PFSK-1 (cell line): ENCODE measurements around the gene PIK3AP1. TPM values are rescaled to one million over a fixed set of nuclear protein-coding genes. Genes with fewer than 3 reads are reported as not detected.

Experiments used
- FOXP2 ChIP-seq: optimal IDR thresholded peaks from 2 replicates; pipeline ENCODE3; 2011; ENCODE audit warnings: borderline replicate concordance, control low read depth, inconsistent platforms; ENCODE audit not compliant: insufficient read depth; ENCODE audit errors: extremely low read length, extremely low read depth
- POLR2AphosphoS5 ChIP-seq: IDR thresholded peaks from 2 replicates; pipeline ENCODE4 v1.6.1; 2012; ENCODE audit warnings: low read depth, mild to moderate bottlenecking, control low read depth, low read length, moderate library complexity
- SIN3A ChIP-seq: IDR thresholded peaks from 2 replicates; pipeline ENCODE4 v1.6.1; 2012; ENCODE audit warnings: mild to moderate bottlenecking, low read length, moderate library complexity, borderline replicate concordance; ENCODE audit not compliant: insufficient read depth
- TAF1 ChIP-seq: IDR thresholded peaks from 2 replicates; pipeline ENCODE4 v1.6.1; 2012; ENCODE audit warnings: low read length, control low read depth, borderline replicate concordance; ENCODE audit not compliant: insufficient read depth
- polyA plus RNA-seq: library from polyadenylated mRNA; unstranded; fragments of >200 nt; gene quantifications from one replicate; pipeline ENCODE4 v1.2.1, GENCODE V29; 2012; ENCODE audit warnings: low read depth, missing spikeins; ENCODE audit not compliant: insufficient read length
- TF ChIP-seq, protein P1 (sequence below), 2 experiments: IDR thresholded peaks; 2 replicates each; pipeline versions ENCODE4 v1.6.1 to v1.8.0; 2011 to 2012; ENCODE audit warnings: low read depth in 2 of 2, low read length in 2 of 2, control low read depth in 1 of 2, inconsistent platforms in 1 of 2, mild to moderate bottlenecking in 1 of 2, moderate library complexity in 1 of 2; ENCODE audit not compliant: insufficient read depth in 1 of 2

The PIK3AP1 gene, protein sequence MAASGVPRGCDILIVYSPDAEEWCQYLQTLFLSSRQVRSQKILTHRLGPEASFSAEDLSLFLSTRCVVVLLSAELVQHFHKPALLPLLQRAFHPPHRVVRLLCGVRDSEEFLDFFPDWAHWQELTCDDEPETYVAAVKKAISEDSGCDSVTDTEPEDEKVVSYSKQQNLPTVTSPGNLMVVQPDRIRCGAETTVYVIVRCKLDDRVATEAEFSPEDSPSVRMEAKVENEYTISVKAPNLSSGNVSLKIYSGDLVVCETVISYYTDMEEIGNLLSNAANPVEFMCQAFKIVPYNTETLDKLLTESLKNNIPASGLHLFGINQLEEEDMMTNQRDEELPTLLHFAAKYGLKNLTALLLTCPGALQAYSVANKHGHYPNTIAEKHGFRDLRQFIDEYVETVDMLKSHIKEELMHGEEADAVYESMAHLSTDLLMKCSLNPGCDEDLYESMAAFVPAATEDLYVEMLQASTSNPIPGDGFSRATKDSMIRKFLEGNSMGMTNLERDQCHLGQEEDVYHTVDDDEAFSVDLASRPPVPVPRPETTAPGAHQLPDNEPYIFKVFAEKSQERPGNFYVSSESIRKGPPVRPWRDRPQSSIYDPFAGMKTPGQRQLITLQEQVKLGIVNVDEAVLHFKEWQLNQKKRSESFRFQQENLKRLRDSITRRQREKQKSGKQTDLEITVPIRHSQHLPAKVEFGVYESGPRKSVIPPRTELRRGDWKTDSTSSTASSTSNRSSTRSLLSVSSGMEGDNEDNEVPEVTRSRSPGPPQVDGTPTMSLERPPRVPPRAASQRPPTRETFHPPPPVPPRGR
- polyA plus RNA-seq: 1.4 TPM

DNA sequence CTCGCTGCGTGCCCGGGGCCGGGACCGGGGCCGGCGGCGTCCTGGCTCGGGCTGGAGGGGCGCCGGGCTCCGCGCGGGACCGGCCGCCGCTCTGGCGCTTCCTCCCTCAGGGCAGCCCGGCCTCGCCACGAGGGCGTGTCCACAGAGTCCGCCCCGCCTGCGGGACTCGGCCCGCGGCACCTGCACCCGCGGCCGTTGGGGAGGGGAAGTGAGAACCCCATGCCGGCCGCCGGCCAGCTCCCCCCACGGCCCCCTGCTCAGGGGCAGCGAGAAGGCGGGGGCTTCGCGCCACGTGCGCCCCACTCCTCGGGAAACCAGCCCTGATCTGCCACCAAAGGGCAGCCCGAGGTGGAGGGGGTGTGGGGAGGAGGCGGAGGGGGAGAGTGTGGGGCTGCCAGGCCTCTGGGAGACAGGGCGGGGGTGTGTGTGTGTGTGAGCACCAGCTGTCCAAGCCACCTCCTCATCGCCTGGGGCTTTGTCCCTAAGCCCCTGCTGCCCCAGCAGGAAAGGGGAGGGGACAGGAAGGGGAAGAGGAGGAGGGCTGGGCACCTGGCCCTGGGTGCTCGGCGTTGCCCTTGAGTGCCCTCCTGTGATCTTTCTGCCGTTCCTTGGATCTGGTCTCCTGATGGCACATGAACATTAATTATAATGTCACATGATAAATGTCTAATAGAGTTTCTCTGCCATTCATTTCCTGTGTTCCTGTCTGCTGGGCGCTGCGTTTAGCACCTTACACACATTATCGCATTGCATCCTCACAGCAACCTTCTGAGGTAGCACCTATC is at the start of gene PIK3AP1:
Gene PIK3AP1, minus strand, starts transcription at position 93 of the 785 bp plus-strand sequence. CDS start 120 bp downstream, outside the sequence.
- TF ChIP-seq TAF1 (no peak), SIN3A (no peak), FOXP2 (no peak), POLR2AphosphoS5 (no peak)
- TF ChIP-seq, protein P1, sequence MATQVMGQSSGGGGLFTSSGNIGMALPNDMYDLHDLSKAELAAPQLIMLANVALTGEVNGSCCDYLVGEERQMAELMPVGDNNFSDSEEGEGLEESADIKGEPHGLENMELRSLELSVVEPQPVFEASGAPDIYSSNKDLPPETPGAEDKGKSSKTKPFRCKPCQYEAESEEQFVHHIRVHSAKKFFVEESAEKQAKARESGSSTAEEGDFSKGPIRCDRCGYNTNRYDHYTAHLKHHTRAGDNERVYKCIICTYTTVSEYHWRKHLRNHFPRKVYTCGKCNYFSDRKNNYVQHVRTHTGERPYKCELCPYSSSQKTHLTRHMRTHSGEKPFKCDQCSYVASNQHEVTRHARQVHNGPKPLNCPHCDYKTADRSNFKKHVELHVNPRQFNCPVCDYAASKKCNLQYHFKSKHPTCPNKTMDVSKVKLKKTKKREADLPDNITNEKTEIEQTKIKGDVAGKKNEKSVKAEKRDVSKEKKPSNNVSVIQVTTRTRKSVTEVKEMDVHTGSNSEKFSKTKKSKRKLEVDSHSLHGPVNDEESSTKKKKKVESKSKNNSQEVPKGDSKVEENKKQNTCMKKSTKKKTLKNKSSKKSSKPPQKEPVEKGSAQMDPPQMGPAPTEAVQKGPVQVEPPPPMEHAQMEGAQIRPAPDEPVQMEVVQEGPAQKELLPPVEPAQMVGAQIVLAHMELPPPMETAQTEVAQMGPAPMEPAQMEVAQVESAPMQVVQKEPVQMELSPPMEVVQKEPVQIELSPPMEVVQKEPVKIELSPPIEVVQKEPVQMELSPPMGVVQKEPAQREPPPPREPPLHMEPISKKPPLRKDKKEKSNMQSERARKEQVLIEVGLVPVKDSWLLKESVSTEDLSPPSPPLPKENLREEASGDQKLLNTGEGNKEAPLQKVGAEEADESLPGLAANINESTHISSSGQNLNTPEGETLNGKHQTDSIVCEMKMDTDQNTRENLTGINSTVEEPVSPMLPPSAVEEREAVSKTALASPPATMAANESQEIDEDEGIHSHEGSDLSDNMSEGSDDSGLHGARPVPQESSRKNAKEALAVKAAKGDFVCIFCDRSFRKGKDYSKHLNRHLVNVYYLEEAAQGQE (IDR thresholded peaks at IDR 0.05; ENCODE audit: insufficient read depth in 1 of 2, low read depth in 2 of 2, low read length in 2 of 2): no peak

DNA sequence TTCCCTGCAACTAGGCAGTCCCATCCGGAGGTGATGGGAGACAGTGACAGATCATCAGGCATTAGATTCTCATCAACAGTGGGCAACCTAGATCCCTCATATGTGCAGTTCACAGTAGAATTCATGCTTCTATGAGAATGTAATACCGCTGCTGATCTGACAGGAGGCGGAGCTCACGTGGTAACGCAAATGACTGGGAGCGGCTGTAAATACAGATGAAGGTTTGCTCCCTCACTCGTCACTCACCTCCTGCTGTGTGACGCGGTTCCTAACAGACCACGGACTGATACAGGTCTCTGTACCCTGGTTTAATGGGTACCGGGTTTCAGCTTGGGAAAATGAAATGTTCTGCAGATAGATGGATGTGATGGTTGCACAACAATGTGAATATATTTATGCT is 47.8 kb upstream of the PIK3AP1 start:
- no peak for TF ChIP-seq SIN3A
- no peak for TF ChIP-seq TAF1
- no peak for TF ChIP-seq POLR2AphosphoS5
- TF ChIP-seq FOXP2: no peak
- TF ChIP-seq, protein P1 (IDR thresholded peaks at IDR 0.05; ENCODE audit: insufficient read depth in 1 of 2, low read depth in 2 of 2, low read length in 2 of 2): no peak

DNA sequence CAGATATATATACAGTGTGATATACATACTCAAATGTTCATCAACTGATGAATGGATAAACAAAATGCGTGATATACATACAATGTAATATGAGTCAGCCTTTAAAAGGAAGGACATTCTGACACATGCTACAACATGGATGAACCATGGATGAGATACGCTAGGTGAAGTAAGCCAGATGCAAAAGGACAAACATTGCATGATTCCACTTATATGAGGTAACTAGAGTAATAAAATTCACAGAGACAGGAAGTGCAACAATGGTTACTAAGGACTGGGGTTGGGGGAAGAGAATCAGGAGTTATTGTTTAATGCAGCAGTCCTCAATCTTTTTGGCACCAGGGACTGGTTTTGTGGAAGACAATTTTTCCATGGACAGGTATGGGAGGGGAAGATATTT is 47.3 kb upstream of the PIK3AP1 start:
- TF ChIP-seq FOXP2: no peak
- no peak for TF ChIP-seq POLR2AphosphoS5
- no peak for TF ChIP-seq TAF1
- TF ChIP-seq, protein P1 (IDR thresholded peaks at IDR 0.05; ENCODE audit: insufficient read depth in 1 of 2, low read depth in 2 of 2, low read length in 2 of 2): no peak
- no peak for TF ChIP-seq SIN3A

DNA sequence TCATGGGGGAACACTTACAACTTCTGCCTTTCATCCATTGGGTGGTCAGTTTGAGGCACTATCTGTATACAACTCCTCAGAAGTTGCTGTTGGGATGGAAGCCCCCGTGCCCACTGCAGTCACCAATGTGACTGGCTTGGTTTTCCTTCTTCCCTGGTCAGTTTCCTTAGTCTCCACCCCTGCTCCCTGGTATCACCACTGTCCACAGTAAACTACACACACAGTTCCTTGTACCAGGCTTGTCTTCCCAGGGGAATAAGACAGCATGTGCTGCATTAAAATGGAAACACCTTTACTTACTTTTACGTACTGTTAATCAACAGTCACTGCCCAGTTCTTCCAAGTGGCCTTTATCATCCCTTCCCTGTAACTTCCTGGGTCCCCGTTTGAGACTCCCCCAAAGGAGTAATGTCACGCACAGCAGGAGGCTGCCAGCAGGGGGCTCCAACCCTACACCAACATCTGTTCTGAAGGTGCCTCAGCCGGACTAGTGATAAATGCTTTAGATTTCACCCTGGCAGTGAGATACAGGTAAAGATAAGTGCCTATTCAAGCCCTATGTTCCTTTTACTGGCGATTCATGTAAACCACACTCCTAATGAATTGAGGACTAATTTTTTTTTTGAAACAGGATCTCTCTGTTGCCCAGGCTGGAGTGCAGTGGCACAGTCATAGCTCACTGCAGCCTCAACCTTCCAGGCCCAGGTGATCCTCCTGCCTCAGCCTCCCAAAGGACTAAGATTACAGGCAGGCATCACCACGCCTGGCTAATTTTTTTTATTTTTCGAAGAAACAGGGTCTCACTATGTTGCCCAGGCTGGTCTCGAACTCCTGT is 45.3 kb upstream of the PIK3AP1 start:
- TF ChIP-seq, protein P1 (IDR thresholded peaks at IDR 0.05; ENCODE audit: insufficient read depth in 1 of 2, low read depth in 2 of 2, low read length in 2 of 2): no peak
- TF ChIP-seq SIN3A (no peak), FOXP2 (no peak), TAF1 (no peak), POLR2AphosphoS5 (no peak)
